Measurements from ENCODE around the gene PBX3.

PBX3 gene

GRCh38 chr9:125743682-125744428, 3.3 kb upstream of the PBX3 start:
- DNase-seq, result no peak
- TF ChIP-seq GATA1 (IDR thresholded peaks at IDR 0.05; ENCODE audit: low read depth, low read length), result no peak

- no peak for DNase-seq
- no peak for TF ChIP-seq GATA1 (IDR thresholded peaks at IDR 0.05; ENCODE audit: low read depth, low read length)
- TF ChIP-seq POLR2A (IDR thresholded peaks at IDR 0.05; ENCODE audit: low read length), result no peak
These were observed 2.6 kb upstream of the PBX3 start for GRCh38 chr9:125744616-125745015.

- no peak for TF ChIP-seq POLR2A (IDR thresholded peaks at IDR 0.05; ENCODE audit: low read length)
- no peak for TF ChIP-seq GATA1 (IDR thresholded peaks at IDR 0.05; ENCODE audit: low read depth, low read length)
- DNase-seq, result no peak
These were observed 2.2 kb upstream of the PBX3 start for GRCh38 chr9:125745018-125745417.

GRCh38 chr9:125745682-125746016, 1.5 kb upstream of the PBX3 start:
- DNase-seq, result no peak
- TF ChIP-seq GATA1 (IDR thresholded peaks at IDR 0.05; ENCODE audit: low read depth, low read length), result no peak
- no peak for TF ChIP-seq POLR2A (IDR thresholded peaks at IDR 0.05; ENCODE audit: low read length)

GRCh38 chr9:125746017-125746773, 978 bp upstream of the PBX3 start:
- TF ChIP-seq GATA1 (IDR thresholded peaks at IDR 0.05; ENCODE audit: low read depth, low read length) (no peak), POLR2A (IDR thresholded peaks at IDR 0.05; ENCODE audit: low read length) (peak; percentile 72)
- DNase-seq, result peak; percentile 97

GRCh38 chr9:125746774-125747052, 460 bp upstream of the PBX3 start:
- no peak for DNase-seq
- TF ChIP-seq GATA1 (IDR thresholded peaks at IDR 0.05; ENCODE audit: low read depth, low read length), result no peak
- no peak for TF ChIP-seq POLR2A (IDR thresholded peaks at IDR 0.05; ENCODE audit: low read length)

- DNase-seq, result peak; percentile 46 to 64
- TF ChIP-seq GATA1 (IDR thresholded peaks at IDR 0.05; ENCODE audit: low read depth, low read length), result no peak
- TF ChIP-seq POLR2A (IDR thresholded peaks at IDR 0.05; ENCODE audit: low read length), result no peak
These were observed 732 bp downstream of the PBX3 start for GRCh38 chr9:125747765-125748445.

GRCh38 chr9:125748446-125749099, 1.4 kb downstream of the PBX3 start:
- DNase-seq, result peak in 1 of 2 experiments; percentile 31
- no peak for TF ChIP-seq GATA1 (IDR thresholded peaks at IDR 0.05; ENCODE audit: low read depth, low read length)
- no peak for TF ChIP-seq POLR2A (IDR thresholded peaks at IDR 0.05; ENCODE audit: low read length)

- no peak for DNase-seq
- TF ChIP-seq POLR2A (IDR thresholded peaks at IDR 0.05; ENCODE audit: low read length) (no peak), GATA1 (IDR thresholded peaks at IDR 0.05; ENCODE audit: low read depth, low read length) (no peak)
These were observed 2.2 kb downstream of the PBX3 start for GRCh38 chr9:125749287-125749935.

- no peak for DNase-seq
- TF ChIP-seq POLR2A (IDR thresholded peaks at IDR 0.05; ENCODE audit: low read length), result no peak
- no peak for TF ChIP-seq GATA1 (IDR thresholded peaks at IDR 0.05; ENCODE audit: low read depth, low read length)
These were observed 2.9 kb downstream of the PBX3 start for GRCh38 chr9:125749951-125750626.

GRCh38 chr9:125750627-125751011, 3.4 kb downstream of the PBX3 start:
- TF ChIP-seq POLR2A (IDR thresholded peaks at IDR 0.05; ENCODE audit: low read length), result no peak
- no peak for TF ChIP-seq GATA1 (IDR thresholded peaks at IDR 0.05; ENCODE audit: low read depth, low read length)
- DNase-seq, result no peak

GRCh38 chr9:125752070-125752628, 5.0 kb downstream of the PBX3 start:
- DNase-seq, result no peak
- TF ChIP-seq POLR2A (IDR thresholded peaks at IDR 0.05; ENCODE audit: low read length) (no peak), GATA1 (IDR thresholded peaks at IDR 0.05; ENCODE audit: low read depth, low read length) (no peak)

- no peak for TF ChIP-seq POLR2A (IDR thresholded peaks at IDR 0.05; ENCODE audit: low read length)
- TF ChIP-seq GATA1 (IDR thresholded peaks at IDR 0.05; ENCODE audit: low read depth, low read length), result no peak
- DNase-seq, result no peak
These were observed 6.9 kb downstream of the PBX3 start for GRCh38 chr9:125754096-125754495.
